GM12865 (cell line): ENCODE data around the gene OSCP1.
"Not testable (repeated sequence)": the region's sequence is repeated elsewhere in the genome, so short reads cannot be mapped to it uniquely, and the experiment has no call there.

Source experiments
- DNase-seq: peaks from one replicate; pipeline ENCODE4 v3.0.0; 2010; ENCODE audit warnings: low read depth
- H3K4me3 ChIP-seq: 2 replicates; pipeline ENCODE4 v1.5.1; 2011; ENCODE audit warnings: mild to moderate bottlenecking, low read depth, low read length, control low read depth
- TF ChIP-seq, protein P1 (sequence below): IDR thresholded peaks from 2 replicates; pipeline ENCODE4 v1.5.1; 2011; ENCODE audit warnings: low read length, control low read depth, low read depth, inconsistent platforms; ENCODE audit not compliant: insufficient read depth; ENCODE audit errors: missing control alignments

The OSCP1 gene

GRCh38 chr1:36480161-36480560 is 29.9 kb upstream of the OSCP1 start:
- no peak for DNase-seq
- TF ChIP-seq, protein P1, sequence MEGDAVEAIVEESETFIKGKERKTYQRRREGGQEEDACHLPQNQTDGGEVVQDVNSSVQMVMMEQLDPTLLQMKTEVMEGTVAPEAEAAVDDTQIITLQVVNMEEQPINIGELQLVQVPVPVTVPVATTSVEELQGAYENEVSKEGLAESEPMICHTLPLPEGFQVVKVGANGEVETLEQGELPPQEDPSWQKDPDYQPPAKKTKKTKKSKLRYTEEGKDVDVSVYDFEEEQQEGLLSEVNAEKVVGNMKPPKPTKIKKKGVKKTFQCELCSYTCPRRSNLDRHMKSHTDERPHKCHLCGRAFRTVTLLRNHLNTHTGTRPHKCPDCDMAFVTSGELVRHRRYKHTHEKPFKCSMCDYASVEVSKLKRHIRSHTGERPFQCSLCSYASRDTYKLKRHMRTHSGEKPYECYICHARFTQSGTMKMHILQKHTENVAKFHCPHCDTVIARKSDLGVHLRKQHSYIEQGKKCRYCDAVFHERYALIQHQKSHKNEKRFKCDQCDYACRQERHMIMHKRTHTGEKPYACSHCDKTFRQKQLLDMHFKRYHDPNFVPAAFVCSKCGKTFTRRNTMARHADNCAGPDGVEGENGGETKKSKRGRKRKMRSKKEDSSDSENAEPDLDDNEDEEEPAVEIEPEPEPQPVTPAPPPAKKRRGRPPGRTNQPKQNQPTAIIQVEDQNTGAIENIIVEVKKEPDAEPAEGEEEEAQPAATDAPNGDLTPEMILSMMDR, result no peak

DNA sequence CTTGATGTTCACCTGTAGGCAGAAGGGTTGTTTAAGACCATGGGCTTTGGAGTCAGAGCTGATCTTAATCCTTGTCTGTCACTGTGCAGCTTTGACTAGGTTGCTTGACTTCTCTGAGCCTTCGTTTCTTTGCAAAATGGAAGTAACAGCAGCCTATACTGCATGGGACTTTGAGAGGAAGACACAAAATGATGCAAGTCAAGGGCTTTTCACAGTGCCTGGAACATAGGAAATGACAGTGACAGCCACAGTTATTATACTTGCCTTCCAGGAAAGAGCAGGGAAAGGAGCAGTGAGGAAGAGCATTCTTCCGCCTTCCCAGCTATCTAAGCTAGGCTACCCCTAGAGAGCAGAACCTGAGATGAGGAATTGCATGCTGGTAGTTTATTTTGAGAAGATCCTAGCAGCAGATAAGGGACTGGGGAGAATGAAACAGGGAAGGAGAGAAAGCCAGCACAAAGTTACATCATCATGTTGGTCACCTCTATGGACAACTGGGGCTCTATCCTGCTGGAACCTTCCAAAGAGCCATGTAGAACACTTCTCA is 29.3 kb upstream of the OSCP1 start:
- TF ChIP-seq, protein P1, result no peak
- H3K4me3 ChIP-seq, result no peak overlapping the region
- DNase-seq, result no peak

More at GRCh38 chr1:36480161-36480560, 29.9 kb upstream of the OSCP1 start:
- H3K4me3 ChIP-seq, result no peak overlapping the region

DNA sequence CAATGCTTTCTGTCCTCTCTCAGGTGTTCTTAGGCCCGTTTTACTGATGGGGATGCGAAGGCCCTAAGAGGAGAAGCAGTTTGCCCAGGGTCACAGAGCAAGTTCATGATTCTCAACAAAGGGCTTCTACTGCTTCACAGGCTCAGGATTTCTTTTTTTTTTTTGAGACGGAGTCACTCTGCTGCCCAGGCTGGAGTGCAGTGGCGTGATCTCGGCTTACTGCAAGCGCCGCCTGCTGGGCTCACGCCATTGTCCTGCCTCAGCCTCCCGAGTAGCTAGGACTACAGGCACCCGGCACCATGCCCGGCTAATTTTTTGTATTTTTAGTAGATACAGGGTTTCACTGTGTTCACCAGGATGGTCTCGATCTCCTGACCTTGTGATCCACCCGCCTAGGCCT is 27.4 kb upstream of the OSCP1 start:
- not testable (repeated sequence) for H3K4me3 ChIP-seq, DNase-seq

- TF ChIP-seq, protein P1, result no peak
- H3K4me3 ChIP-seq, result no peak overlapping the region
- no peak for DNase-seq
These were observed 26.7 kb upstream of the OSCP1 start for GRCh38 chr1:36476945-36477344.

DNA sequence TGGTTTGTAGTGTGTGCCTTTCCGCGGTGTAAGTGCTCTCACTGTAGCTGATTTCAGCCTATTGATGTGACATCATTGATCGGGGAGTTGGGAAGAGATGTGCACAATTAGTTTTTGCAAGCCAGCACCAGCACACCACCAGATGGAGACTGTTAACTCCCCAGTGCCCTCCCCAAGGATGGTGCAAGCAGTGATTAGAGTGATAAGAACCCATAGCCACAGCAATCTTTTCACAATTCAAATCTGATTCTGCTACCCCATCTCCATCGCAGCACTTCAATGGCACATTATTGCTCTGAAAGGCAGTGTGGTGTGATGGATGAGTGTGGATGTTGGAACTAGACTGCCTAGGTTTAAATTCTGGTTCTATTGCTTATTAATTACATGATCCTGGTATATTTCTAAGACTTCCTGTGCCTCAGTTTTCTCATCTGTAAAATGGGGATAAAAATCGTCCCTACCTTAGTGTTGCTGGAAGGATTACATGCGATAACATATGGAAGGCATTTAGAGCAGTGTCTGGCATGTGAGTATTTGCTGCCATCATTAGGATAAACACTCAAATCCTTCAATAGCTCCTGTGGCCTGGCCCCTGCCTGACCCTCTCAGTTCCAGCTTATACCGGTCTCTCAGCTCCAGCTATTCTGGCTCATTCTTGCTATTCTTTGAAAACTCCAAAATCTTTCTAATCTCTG is 25.8 kb upstream of the OSCP1 start:
- H3K4me3 ChIP-seq, result no peak overlapping the region
- TF ChIP-seq, protein P1, result no peak
- DNase-seq, result no peak

DNA sequence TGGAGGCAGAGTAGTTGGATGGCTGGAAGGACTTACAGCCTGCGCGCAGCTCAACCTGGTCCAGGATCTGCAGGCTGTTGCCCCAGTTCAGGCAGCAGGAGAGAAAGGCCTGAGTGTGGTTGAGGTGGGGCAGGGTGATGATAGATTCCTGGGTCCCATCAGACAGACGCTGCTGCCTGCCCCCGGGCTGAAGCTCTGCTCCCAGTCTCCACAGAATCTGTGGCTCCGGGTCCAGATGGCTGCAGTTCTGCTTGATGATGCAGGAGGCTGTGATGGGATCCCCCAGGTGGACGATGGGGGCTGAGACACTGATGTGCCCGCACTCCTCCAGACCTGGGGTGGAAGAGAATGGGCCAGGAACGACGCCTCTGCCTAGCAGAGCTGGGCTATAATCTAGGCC is 25.1 kb upstream of the OSCP1 start:
- TF ChIP-seq, protein P1, result no peak
- DNase-seq, result no peak
- no peak overlapping the region for H3K4me3 ChIP-seq

DNA sequence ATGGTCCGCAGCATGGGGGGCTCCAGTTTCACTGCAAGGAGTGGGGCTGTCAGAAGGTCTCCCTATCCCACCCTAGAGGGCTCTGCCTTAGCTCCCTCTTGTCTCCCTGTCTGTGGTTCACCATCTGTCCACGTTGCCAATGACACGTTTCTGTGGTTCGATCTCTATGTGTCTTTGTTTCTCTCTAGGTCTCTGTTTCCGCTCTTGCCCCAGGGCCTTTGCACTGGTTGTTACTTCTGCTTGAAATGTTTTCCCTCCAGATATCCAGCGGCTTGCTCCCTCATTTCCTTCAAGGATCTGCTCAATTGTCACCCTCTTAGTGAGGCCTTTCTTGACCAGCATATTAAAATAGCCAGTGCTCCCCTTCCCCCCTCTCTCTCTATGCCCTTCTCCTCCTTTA is 22.4 kb upstream of the OSCP1 start:
- no peak for DNase-seq
- no peak overlapping the region for H3K4me3 ChIP-seq
- TF ChIP-seq, protein P1, result no peak
